Nucleus accumbens (tissue), 56 donors: ENCODE data around the gene EPB41L4A.
A peak's percentile ranks its signal among the peaks of the same experiment; 100 is the strongest.

Experiments
- DNase-seq, 56 donors: peaks; one replicate each; lab custom pipeline; 2025; lab: John Stamatoyannopoulos, UW

The EPB41L4A gene

DNA sequence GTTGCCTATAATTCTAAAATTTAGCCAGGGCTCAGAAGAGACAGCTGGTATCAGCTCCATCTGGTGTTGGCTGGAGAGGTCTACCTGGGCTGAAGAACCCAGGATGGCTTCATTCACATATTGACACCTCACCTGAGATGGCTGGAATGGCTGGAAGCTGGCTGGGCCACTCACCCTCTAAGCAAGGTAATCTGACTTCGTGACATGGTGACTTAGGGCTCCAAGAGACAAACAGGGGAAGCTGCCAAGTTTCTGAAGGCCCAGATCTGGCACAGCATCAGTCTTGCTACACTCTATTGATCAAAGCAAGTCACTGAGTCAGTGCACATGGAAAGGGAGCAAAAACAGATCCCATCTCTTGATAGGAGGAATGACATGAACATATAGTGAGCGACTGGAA, 102.3 kb downstream of the EPB41L4A start:
- DNase-seq = no peak

DNA sequence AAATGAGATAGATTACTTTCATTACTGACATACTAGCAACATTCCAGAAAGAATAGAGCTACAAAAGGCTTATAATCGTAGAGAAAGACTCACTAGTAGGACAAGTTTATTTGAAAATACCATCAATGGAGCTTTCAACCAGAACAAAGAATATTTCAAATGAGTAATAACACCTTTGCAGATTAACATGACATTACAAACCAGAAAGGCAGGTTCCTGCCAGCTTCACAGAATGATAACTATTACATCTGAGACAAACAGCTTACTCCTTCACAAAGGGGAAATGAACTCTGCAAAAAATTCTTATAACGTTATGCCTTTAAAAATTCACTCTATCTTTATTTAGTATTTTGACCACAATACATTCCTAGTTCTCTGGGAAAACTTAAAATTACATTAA, 103.1 kb downstream of the EPB41L4A start:
- peak in 1 of 56 donors; percentile 3 for DNase-seq

DNA sequence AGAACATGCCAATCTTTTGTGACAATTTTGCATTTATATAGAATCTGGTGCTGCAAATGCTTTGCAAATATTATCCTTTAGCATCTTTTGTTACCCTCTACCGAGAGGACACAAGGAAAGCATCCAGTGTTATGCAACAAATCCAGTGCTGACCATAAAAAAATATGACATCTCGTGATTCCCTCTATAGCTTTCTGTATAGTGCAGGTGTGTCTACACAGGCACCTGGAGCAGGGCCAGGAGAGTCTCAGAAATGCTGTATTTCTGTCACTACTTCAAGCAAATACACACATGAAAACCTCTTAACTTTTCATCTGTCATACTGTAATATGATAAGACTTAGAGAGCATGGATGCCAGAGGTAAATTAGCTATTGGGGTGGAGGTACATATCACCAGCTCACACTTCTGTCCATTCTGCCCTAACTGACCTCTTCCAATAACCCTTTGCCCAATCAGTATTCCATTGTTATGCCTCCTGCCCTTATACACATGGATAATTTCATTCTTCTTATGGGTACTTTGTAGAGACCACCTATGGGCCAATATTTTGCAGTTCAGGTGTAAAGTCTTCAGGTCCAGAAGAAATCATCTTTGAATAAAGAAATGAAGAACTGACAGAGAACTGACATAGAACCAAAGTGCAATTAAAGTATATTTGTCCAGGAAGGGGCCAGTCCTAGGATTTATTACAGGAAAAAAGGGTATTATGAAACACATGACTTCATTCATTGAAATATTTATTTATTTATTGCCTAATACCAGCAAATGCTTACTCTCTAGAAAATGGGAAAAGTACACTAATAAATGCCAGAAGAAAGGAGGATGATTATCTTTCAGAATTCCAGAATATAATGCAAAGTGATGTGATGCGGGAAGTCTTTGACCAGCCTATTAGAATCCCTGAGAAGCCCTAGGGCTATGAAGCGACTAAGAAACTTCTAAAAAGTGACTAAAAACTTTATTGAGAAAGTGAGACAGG, 106.5 kb downstream of the EPB41L4A start:
- no peak for DNase-seq

GRCh38 chr5:112310746-112311145, 108.3 kb downstream of the EPB41L4A start:
- no peak for DNase-seq

- no peak for DNase-seq
Measured at GRCh38 chr5:112308608-112309007, 110.5 kb downstream of the EPB41L4A start.

GRCh38 chr5:112306956-112307355, 112.1 kb downstream of the EPB41L4A start:
- no peak for DNase-seq

- no peak for DNase-seq
Measured at GRCh38 chr5:112304743-112305142, 114.3 kb downstream of the EPB41L4A start.

- no peak for DNase-seq
Measured at GRCh38 chr5:112303685-112304084, 115.4 kb downstream of the EPB41L4A start.

- peak in 7 of 56 donors; percentile 2 to 20 (median 5) for DNase-seq
Measured at GRCh38 chr5:112294126-112294525, 125.0 kb downstream of the EPB41L4A start.

GRCh38 chr5:112293587-112293986, 125.5 kb downstream of the EPB41L4A start:
- peak in 8 of 56 donors; percentile 2 to 36 (median 11) for DNase-seq

GRCh38 chr5:112290691-112291090, 128.4 kb downstream of the EPB41L4A start:
- DNase-seq = no peak

DNA sequence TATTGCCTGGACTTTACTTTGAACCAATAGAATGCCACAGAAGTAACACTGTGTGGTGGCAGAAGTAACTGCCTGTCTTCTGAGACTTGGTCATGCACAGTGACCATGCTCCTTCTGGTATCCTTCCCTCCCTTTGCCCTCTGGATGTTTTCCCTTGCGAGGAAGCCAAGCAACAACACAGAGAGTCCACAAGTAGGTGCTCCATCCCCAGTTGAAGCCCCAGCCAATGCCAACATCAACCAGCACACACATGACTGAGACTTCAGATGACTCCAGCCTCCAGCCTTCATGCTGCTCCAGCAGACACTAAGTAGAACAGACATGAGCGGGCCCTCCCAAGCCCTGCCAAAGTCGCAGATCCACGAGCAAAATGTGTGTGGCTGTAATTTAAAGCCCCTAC, 129.6 kb downstream of the EPB41L4A start:
- no peak for DNase-seq

- no peak for DNase-seq
Measured at GRCh38 chr5:112283943-112284929, 134.8 kb downstream of the EPB41L4A start.

- no peak for DNase-seq
Measured at GRCh38 chr5:112283034-112283582, 136.0 kb downstream of the EPB41L4A start.

- no peak for DNase-seq
Measured at GRCh38 chr5:112279082-112279481, 140.0 kb downstream of the EPB41L4A start.

DNA sequence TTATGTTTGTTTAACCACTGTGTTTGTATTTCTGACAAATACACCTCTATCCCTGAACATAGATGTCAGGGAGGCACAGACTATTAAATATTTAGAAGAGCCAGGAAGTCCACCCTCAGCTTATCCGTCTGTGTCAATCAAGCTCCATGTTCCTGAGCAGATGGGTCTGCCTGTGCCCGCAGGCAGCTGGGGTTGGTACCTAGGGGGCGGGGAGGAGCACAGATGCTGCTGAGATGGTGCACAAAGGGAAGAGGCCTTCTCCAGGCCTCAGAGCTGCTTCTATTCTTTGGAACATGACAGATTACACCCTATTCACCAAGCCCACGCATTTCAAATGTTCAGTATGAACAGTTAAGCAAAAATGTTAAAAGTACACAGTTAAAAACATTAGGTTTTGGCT, 142.1 kb downstream of the EPB41L4A start:
- peak in 3 of 56 donors; percentile 2 to 7 (median 5) for DNase-seq

GRCh38 chr5:112275671-112276070, 143.4 kb downstream of the EPB41L4A start:
- DNase-seq = no peak

DNA sequence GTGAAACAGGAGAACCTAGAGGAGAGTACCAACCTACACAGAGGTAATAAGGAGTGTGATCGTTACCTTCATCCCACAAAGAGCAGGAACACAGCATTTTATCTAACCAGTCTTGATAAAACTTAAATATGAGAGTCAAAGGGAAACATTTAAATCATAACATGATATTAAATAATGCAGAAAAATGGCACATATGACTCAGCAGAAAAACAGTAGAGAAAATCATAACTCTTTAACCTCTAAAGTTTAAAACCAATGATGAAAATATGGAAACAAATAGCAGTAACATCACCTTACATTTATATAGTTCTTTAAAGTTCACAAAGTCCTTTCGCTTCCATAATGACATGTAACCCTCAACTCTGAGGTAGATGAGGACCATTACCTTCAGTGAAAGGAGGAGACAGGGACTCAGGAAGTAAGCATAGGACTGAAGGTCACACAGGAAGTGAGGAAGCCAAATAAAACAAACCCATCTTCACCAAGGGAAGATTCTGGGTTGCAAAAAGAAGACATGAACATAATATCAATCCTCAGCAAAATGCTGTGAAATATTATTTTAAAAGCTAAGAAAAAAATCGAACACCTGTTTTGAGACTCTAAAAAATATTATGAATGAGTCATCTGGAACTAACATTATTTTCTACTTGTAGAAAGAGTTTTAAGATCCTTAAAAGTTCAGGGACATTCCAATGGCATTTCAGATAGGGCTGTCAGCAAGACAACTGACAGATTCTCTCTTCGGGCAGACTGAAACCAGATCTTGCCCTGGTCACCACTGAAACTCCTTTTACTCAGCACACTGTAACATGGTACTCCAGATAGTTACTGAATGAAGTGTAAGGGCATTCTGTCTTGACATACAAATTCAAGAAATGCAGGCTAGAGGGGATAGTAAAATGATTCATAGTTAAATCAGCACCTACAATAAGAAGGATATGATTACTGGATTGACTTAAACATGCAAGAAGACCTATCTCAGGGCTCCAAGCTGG, 148.5 kb downstream of the EPB41L4A start:
- no peak for DNase-seq

GRCh38 chr5:112267231-112267630, 151.8 kb downstream of the EPB41L4A start:
- no peak for DNase-seq
